Left colon (tissue), 2 donors: ENCODE measurements around the gene CHGA. TPM values are rescaled to one million over a fixed set of nuclear protein-coding genes. Genes with fewer than 3 reads are reported as not detected.

Experiments used
- ATAC-seq: fragments of 200-7000 bp; cut with Tn5 transposase; one replicate; pipeline ENCODE4 v1.9.1; 2020; ENCODE audit warnings: mild to moderate bottlenecking, moderate library complexity
- DNase-seq, 2 donors: peaks; one replicate each; pipeline ENCODE4 v3.0.0-alpha.2; 2020
- intact Hi-C, 2 donors: fragments of 100-400 bp; cut with DNase I in 1 of 2; cut with micrococcal nuclease in 1 of 2; formaldehyde crosslinking; loops; one replicate each; pipeline versions ENCODE4 v1.11.2 to v1.14.0; 2022; cut with DNase I, micrococcal nuclease
- total RNA-seq, 2 donors: library from RNA; stranded (reverse); fragmentation: NEBNext Ultra II Directional; extraction: Animal tissue kit (Norgen Biotek cat#: 25700); gene quantifications; one replicate each; pipeline ENCODE4 v1.2.1, GENCODE V29; 2021
- donor health status: DM: no; HTN: no; CAD: no.
- donor health status: DM: yes; HTN: yes; CAD: no.

Gene CHGA
- total RNA-seq, 2 donors from 2014 or later, result 218 to 343 TPM

DNA sequence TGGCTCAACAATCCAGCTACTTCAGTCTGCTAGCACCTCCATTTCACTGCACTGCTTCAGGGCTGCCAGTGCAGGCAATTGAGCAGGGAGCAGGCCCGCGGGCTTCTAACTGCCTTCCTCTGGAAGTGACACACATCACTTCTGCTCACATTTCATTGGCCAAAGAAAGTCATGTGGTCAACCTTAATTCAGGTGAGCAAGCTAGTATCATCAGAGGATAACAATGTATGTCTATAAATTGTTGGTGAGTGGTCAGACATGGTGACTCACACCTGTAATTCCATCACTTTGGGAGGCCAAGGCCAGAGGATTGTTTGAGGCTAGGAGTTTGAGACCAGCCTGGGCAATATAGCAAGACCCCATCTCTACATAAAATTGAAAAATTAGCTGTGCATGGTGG, 22.3 kb upstream of the CHGA start:
- ATAC-seq (no peak), DNase-seq (no peak)
- intact Hi-C loops, result no loop called here

DNA sequence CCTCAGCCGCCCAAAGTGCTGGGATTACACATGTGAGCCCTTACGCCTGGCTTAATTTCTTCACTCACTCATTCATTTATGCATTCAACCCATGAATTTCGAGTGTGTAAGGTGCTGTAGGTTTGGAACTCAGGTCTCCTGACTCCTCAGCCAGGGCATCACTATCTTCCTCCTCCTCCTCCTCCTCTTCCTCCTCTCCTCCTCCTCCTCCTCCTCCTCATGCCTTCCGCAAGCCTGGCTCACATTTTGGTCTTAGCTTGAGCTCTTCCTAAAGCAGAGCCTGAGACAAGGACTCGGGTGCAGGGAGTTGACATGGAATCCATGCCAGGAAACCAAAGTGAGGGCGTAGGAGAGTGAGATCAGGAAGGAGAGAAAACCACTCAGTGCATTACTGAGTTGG, 20.8 kb upstream of the CHGA start:
- intact Hi-C loops, result no loop called here

DNA sequence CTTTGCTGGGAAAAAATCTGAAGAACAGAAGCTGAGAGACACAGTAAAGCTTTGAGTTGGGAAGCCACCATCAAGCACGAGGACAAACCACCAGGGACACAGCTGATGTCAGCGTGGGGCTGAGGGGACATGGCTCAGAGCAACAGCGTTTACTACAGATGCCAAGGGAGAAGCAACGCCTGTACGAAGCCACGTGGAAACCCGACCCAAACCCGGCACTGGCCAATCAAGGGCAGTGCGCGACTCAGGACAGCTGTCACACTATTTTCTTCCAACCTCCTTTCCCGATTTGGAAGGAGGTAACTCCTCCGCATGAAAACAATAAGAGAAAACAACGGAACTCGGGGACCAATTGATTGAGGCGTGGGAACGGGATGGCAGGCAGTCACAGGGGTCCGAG, 20.2 kb upstream of the CHGA start:
- DNase-seq, result no peak
- intact Hi-C loops, result no loop called here
- ATAC-seq, result no peak

More for the DNA sequence above, 20.8 kb upstream of the CHGA start:
- ATAC-seq (no peak), DNase-seq (no peak)

- no peak for DNase-seq
- intact Hi-C loops, result no loop called here
- no peak for ATAC-seq
These were observed 19.6 kb upstream of the CHGA start for GRCh38 chr14:92903359-92903758.

DNA sequence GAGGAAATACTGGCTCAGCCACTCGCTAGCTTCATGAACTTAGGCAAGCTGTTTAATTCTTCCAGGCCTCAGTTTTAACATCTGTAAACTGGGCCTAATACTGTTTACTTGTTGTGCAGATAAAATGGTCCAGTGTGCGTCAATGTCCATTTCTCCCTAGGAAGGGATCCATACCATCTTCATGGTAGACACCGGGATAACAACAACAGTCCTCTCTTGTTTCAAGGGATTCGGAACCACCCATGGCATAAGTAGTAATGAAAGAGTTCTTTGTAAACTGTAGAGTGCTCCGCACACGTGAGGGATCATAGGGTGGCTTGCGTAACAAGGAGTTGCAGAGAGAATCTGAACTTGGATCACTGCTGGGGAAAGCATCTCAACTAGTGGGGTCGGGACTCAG, 17.3 kb upstream of the CHGA start:
- intact Hi-C loops, result no loop called here
- ATAC-seq (no peak), DNase-seq (no peak)

- DNase-seq (no peak), ATAC-seq (no peak)
- intact Hi-C loops, result no loop called here
These were observed 16.5 kb upstream of the CHGA start for GRCh38 chr14:92906420-92906819.

DNA sequence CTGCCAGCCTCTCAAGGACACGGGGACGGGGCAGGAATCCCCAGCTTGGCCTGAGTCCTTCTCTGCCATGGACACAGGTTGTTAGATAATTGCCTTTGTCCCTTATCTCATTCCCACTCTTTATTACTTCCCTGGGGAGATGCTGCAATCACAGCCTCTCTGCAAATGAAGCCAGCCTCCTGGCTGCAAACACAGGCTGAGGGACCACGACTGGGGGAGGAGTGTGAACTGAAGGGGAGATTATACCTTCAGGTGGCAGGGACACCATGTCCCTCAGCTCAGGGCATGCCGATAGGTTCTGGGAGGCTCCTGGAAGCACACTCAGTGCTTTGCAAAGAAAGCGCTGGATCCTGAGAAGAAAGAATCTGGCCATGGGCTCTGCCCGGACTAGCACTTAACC, 16.1 kb upstream of the CHGA start:
- ATAC-seq, result peak; percentile 17
- intact Hi-C loops, result no loop called here
- DNase-seq, result no peak

DNA sequence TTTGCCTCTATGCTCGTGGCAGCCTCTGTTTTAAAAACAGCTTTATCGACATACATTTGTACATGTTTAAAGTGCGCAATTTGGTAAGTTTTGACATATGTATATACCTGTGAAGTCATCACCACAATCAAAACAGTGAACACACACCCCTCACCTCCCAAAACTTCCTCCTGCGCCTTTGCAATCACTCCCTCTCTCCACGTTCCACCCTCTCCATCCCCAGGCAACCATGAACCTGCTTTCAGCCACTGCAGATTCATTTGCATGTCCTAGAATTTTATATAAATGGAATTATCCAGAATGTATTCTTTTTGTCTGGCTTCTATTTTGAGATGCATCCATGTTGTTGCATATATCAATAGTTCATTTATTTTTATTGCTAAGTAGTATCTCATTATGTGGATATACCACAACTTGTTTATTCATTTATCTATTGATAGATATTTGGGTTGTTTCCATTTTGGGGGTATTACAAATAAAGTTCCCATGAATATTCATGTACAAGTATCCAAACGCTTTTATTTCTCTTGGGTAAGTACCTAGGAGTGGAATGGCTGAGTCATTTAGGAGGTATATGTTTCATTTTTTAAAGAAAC, 15.5 kb upstream of the CHGA start:
- DNase-seq (no peak), ATAC-seq (no peak)
- intact Hi-C loops, result no loop called here

- DNase-seq (peak in 1 of 2 donors; percentile 45), ATAC-seq (no peak)
- intact Hi-C loops, result no loop called here
These were observed 8.8 kb upstream of the CHGA start for GRCh38 chr14:92914087-92914656.

DNA sequence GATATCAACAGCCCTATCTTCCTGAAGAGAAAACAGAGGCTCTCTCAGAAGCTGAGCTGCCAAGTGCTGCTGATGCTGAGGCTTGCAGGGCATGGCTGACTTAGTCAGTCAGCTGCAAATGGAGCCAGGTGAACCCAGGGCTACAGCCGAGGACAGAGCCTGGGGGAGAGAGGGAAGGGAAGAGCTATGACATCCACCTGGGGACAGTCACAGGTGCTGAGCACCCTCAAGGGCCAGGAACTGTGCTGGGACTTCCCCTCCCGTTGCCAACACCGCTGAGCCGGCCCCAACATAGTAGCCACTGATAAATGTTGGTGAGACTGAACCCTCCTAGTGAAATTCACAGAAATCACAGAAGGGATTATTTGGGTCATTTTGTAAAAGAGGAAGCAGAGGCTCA, 6.7 kb upstream of the CHGA start:
- intact Hi-C loops, result no loop called here
- DNase-seq (no peak), ATAC-seq (no peak)

GRCh38 chr14:92917041-92917940, 5.7 kb upstream of the CHGA start:
- DNase-seq (no peak), ATAC-seq (peak; percentile 15)
- intact Hi-C loops, result no loop called here

- DNase-seq (no peak), ATAC-seq (no peak)
- intact Hi-C loops, result no loop called here
These were observed 5.0 kb upstream of the CHGA start for GRCh38 chr14:92917956-92918355.

GRCh38 chr14:92920001-92920400, 2.9 kb upstream of the CHGA start:
- intact Hi-C loops, result no loop called here
- ATAC-seq (no peak), DNase-seq (no peak)

- no peak for DNase-seq
- ATAC-seq, result no peak
- intact Hi-C loops, result no loop called here
These were observed 705 bp upstream of the CHGA start for GRCh38 chr14:92922155-92922735.

DNA sequence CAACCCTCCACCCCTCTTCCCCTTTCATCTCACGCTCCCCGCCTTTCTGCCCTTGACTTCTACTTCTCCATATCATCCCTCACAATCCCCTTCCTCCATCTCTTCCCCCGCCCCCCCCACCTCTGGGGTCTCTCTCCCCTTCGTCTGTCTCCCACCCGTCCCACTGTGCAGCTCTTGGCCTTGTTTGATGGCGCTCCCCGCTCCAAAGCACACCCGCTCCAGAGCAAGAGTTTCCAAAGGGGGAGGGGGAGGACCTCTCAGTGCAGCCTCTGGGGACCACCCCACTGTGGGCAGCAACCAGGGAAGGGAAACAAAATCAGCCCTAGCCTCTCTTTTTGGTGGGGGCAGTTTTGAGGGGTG, 774 bp downstream of the CHGA start:
- DNase-seq (no peak), ATAC-seq (no peak)

GRCh38 chr14:92924247-92924646, 1.3 kb downstream of the CHGA start:
- DNase-seq (no peak), ATAC-seq (no peak)
- intact Hi-C loops, result no loop called here

More for the DNA sequence above, 774 bp downstream of the CHGA start:
- intact Hi-C loops, result no loop called here

DNA sequence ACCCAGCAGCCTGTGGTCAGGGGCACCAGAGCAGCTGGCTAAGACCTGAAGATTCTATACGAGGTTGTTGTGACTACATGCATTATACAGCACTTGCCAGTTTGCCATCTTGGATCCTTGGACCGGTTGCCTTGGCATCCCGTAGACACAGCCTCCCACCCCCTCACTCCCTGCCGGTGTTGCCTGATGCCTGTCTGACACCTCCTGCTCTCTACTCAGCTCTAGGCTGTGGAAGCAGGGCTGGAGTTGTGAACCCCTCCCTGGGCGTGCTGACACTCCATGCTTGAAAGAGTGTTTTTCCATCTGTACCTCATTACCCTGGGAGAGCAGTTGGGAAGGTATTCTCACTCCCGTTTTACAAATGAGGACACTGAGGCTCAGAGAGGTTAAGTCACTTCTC, 2.5 kb downstream of the CHGA start:
- ATAC-seq (no peak), DNase-seq (no peak)
- intact Hi-C loops, result no loop called here

DNA sequence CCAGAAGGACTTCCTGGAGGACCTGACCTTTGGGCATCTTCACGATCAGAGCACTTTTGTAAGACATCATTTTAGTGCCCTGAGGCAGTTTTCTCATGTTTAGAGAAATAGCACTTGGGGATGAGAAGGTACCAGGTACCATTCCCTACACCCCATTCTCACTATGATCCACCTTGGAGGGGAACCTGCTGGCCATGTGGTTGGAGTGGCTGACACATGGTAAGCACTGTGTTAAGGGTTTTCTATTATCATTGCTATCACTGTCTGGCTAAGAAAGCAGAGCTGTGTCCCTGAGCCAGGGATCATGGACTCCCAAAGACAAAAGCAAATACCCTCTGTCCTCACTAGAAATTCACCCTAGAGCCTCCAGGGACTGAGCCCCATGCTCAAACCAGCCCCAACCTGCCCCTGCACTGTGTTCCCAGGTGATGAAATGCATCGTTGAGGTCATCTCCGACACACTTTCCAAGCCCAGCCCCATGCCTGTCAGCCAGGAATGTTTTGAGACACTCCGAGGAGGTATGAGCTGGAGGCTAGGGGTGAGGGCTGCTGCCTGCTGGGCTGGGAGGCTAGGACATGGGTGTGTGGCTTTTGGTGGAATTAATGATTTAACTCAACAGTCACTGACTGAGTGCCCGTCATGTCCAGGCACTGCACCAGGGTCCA, 3.4 kb downstream of the CHGA start:
- no peak for ATAC-seq
- intact Hi-C loops, result no loop called here
- DNase-seq, result no peak

GRCh38 chr14:92926931-92927330, 4.0 kb downstream of the CHGA start:
- ATAC-seq, result no peak
- DNase-seq, result no peak
- intact Hi-C loops, result no loop called here
